Muscle layer of duodenum (tissue), 2 donors: ENCODE results near the gene PTGES.

Experiments
- H3K27ac ChIP-seq: one replicate; pipeline ENCODE4 v1.7.0; 2013; ENCODE audit warnings: mild to moderate bottlenecking, low read length
- H3K27me3 ChIP-seq: one replicate; pipeline ENCODE4 v1.7.0; 2013; ENCODE audit warnings: low read depth, mild to moderate bottlenecking, control low read depth, low read length
- H3K36me3 ChIP-seq, 2 donors: one replicate each; pipeline ENCODE4 v1.7.0; 2013; ENCODE audit warnings: low read length in 2 of 2, control low read depth in 1 of 2, mild to moderate bottlenecking in 1 of 2; ENCODE audit not compliant: insufficient read depth in 2 of 2, control insufficient read depth in 1 of 2
- H3K4me1 ChIP-seq, 2 donors: one replicate each; pipeline ENCODE4 v1.7.0; 2013; ENCODE audit warnings: low read length in 2 of 2, mild to moderate bottlenecking in 2 of 2, control low read depth in 1 of 2, moderate library complexity in 1 of 2; ENCODE audit not compliant: insufficient read depth in 2 of 2, control insufficient read depth in 1 of 2
- H3K4me3 ChIP-seq, 2 donors: one replicate each; pipeline ENCODE4 v1.7.0; 2013; ENCODE audit warnings: low read length in 2 of 2, low read depth in 1 of 2, mild to moderate bottlenecking in 1 of 2
- H3K9me3 ChIP-seq, 2 donors: one replicate each; pipeline ENCODE4 v1.7.0; 2013; ENCODE audit warnings: low read length in 2 of 2, control low read depth in 1 of 2, mild to moderate bottlenecking in 1 of 2; ENCODE audit not compliant: control insufficient read depth in 1 of 2
- donor health status: healthy.

PTGES gene

GRCh38 chr9:129710169-129710453 lies 42.7 kb downstream of the PTGES start:
- no peak overlapping the region for H3K27ac ChIP-seq
- no peaks in the 10 kb centered on the region for H3K4me1 ChIP-seq

GRCh38 chr9:129709438-129710168 lies 43.2 kb downstream of the PTGES start:
- no peaks in the 10 kb centered on the region for H3K9me3 ChIP-seq
- H3K27ac ChIP-seq, result no peak overlapping the region
- H3K27me3 ChIP-seq, result no peaks in the 10 kb centered on the region
- H3K36me3 ChIP-seq, result no peaks in the 10 kb centered on the region
- H3K4me3 ChIP-seq, result no peak overlapping the region
- H3K4me1 ChIP-seq, result no peaks in the 10 kb centered on the region

More at GRCh38 chr9:129710169-129710453, 42.7 kb downstream of the PTGES start:
- no peak overlapping the region for H3K4me3 ChIP-seq
- H3K36me3 ChIP-seq, result no peaks in the 10 kb centered on the region
- H3K9me3 ChIP-seq, result no peaks in the 10 kb centered on the region
- H3K27me3 ChIP-seq, result no peaks in the 10 kb centered on the region

- no peaks in the 10 kb centered on the region for H3K4me1 ChIP-seq
- H3K9me3 ChIP-seq, result no peaks in the 10 kb centered on the region
- no peaks in the 10 kb centered on the region for H3K27me3 ChIP-seq
- no peak overlapping the region for H3K4me3 ChIP-seq
- H3K36me3 ChIP-seq, result no peaks in the 10 kb centered on the region
- no peak overlapping the region for H3K27ac ChIP-seq
Measured at GRCh38 chr9:129708793-129709192, 44.0 kb downstream of the PTGES start.

GRCh38 chr9:129704807-129705206 lies 48.0 kb downstream of the PTGES start:
- no peak overlapping the region for H3K27ac ChIP-seq
- peaks cover 4 to 11% of the 10 kb centered on the region in 2 donors for H3K4me1 ChIP-seq
- H3K27me3 ChIP-seq, result no peaks in the 10 kb centered on the region
- H3K36me3 ChIP-seq, result no peaks in the 10 kb centered on the region
- H3K9me3 ChIP-seq, result no peaks in the 10 kb centered on the region
- no peak overlapping the region for H3K4me3 ChIP-seq

GRCh38 chr9:129703667-129704355 lies 49.0 kb downstream of the PTGES start:
- H3K4me1 ChIP-seq, result peaks cover 4 to 11% of the 10 kb centered on the region in 2 donors
- H3K27me3 ChIP-seq, result no peaks in the 10 kb centered on the region
- H3K27ac ChIP-seq, result no peak overlapping the region
- H3K4me3 ChIP-seq, result no peak overlapping the region
- H3K36me3 ChIP-seq, result no peaks in the 10 kb centered on the region
- H3K9me3 ChIP-seq, result no peaks in the 10 kb centered on the region

GRCh38 chr9:129702589-129703520 lies 50.0 kb downstream of the PTGES start:
- H3K4me3 ChIP-seq, result no peak overlapping the region
- H3K27me3 ChIP-seq, result no peaks in the 10 kb centered on the region
- H3K36me3 ChIP-seq, result no peaks in the 10 kb centered on the region
- H3K9me3 ChIP-seq, result no peaks in the 10 kb centered on the region
- no peak overlapping the region for H3K27ac ChIP-seq
- peaks cover 4 to 11% of the 10 kb centered on the region in 2 donors for H3K4me1 ChIP-seq

- Histone ChIP-seq H3K27ac (no peak overlapping the region), H3K27me3 (no peaks in the 10 kb centered on the region), H3K4me1 (peaks cover 4 to 15% of the 10 kb centered on the region in 2 donors), H3K36me3 (no peaks in the 10 kb centered on the region), H3K4me3 (no peak overlapping the region), H3K9me3 (no peaks in the 10 kb centered on the region)
Measured at GRCh38 chr9:129701549-129701948, 51.3 kb downstream of the PTGES start.

- no peak overlapping the region for H3K27ac ChIP-seq
Measured at GRCh38 chr9:129701054-129701453, 51.8 kb downstream of the PTGES start.

GRCh38 chr9:129698254-129698757 lies 54.5 kb downstream of the PTGES start:
- Histone ChIP-seq H3K27me3 (no peaks in the 10 kb centered on the region), H3K36me3 (no peaks in the 10 kb centered on the region), H3K9me3 (no peaks in the 10 kb centered on the region), H3K4me3 (no peak overlapping the region), H3K27ac (no peak overlapping the region), H3K4me1 (peaks cover 4 to 13% of the 10 kb centered on the region in 2 donors)

More at GRCh38 chr9:129701054-129701453, 51.8 kb downstream of the PTGES start:
- H3K4me1 ChIP-seq, result peaks cover 4 to 15% of the 10 kb centered on the region in 2 donors
- no peaks in the 10 kb centered on the region for H3K9me3 ChIP-seq
- H3K36me3 ChIP-seq, result no peaks in the 10 kb centered on the region
- no peak overlapping the region for H3K4me3 ChIP-seq
- no peaks in the 10 kb centered on the region for H3K27me3 ChIP-seq

- no peak overlapping the region for H3K27ac ChIP-seq
- H3K4me3 ChIP-seq, result peak overlapping the region in 1 of 2 donors; percentile 36
- peaks cover 1 to 8% of the 10 kb centered on the region in 2 donors for H3K4me1 ChIP-seq
- no peaks in the 10 kb centered on the region for H3K9me3 ChIP-seq
- no peaks in the 10 kb centered on the region for H3K36me3 ChIP-seq
- no peaks in the 10 kb centered on the region for H3K27me3 ChIP-seq
Measured at GRCh38 chr9:129697656-129698253, 55.1 kb downstream of the PTGES start.
